Osteoblast (primary cell): ENCODE data around the gene FAT2. TPM values are rescaled to one million over a fixed set of nuclear protein-coding genes. Genes with fewer than 3 reads are reported as not detected.

Source experiments
- DNase-seq: peaks from one replicate; pipeline ENCODE4 v3.0.0; 2011; ENCODE audit warnings: low spot score, mixed read lengths; ENCODE audit not compliant: insufficient read length; ENCODE audit errors: missing footprints
- H2AFZ ChIP-seq: 2 replicates; pipeline ENCODE4 v1.6.0; 2011; ENCODE audit warnings: mild to moderate bottlenecking, low read length
- H3K27ac ChIP-seq: 2 replicates; pipeline ENCODE4 v1.5.1; 2011; ENCODE audit warnings: mild to moderate bottlenecking, low read depth, low read length, moderate library complexity
- H3K27me3 ChIP-seq: 2 replicates; pipeline ENCODE4 v1.6.0; 2012; ENCODE audit warnings: mild to moderate bottlenecking, control low read depth, inconsistent platforms, low read length, moderate library complexity; ENCODE audit not compliant: insufficient read depth
- H3K36me3 ChIP-seq: 2 replicates; pipeline ENCODE4 v1.5.1; 2011; ENCODE audit warnings: mild to moderate bottlenecking, low read length, control low read depth, moderate library complexity; ENCODE audit not compliant: insufficient read depth
- H3K4me1 ChIP-seq: 2 replicates; pipeline ENCODE4 v1.5.1; 2011; ENCODE audit warnings: mild to moderate bottlenecking, low read length, control low read depth, moderate library complexity; ENCODE audit not compliant: insufficient read depth
- H3K4me2 ChIP-seq: 2 replicates; pipeline ENCODE4 v1.6.0; 2011; ENCODE audit warnings: mild to moderate bottlenecking, low read length; ENCODE audit not compliant: insufficient read depth
- H3K4me3 ChIP-seq: fragments of 200-600 bp; sonication (generic); 3 replicates; pipeline ENCODE4 v1.5.1; 2012; ENCODE audit warnings: mild to moderate bottlenecking, low read length, inconsistent platforms; ENCODE audit not compliant: insufficient read depth
- H3K79me2 ChIP-seq: 2 replicates; pipeline ENCODE4 v1.6.0; 2012; ENCODE audit warnings: mild to moderate bottlenecking, low read length, control low read depth, inconsistent platforms; ENCODE audit not compliant: insufficient read depth
- H3K9me3 ChIP-seq: 2 replicates; pipeline ENCODE4 v1.5.1; 2011; ENCODE audit warnings: low read depth, low read length, control low read depth
- H4K20me1 ChIP-seq: 2 replicates; pipeline ENCODE4 v1.6.0; 2012; ENCODE audit warnings: mild to moderate bottlenecking, low read length, control low read depth; ENCODE audit not compliant: insufficient read depth
- CTCF ChIP-seq: IDR thresholded peaks from 2 replicates; pipeline ENCODE4 v1.5.1; 2011; ENCODE audit warnings: mild to moderate bottlenecking, low read depth, low read length, moderate library complexity; ENCODE audit errors: extremely low read depth
- total RNA-seq: library from RNA; depleted of rRNA; stranded (reverse); fragments of >200 nt; gene quantifications from 2 replicates; pipeline ENCODE4 v1.2.3, GENCODE V29; 2012

The FAT2 gene
- total RNA-seq, 1 donor, result 0.36 TPM

DNA sequence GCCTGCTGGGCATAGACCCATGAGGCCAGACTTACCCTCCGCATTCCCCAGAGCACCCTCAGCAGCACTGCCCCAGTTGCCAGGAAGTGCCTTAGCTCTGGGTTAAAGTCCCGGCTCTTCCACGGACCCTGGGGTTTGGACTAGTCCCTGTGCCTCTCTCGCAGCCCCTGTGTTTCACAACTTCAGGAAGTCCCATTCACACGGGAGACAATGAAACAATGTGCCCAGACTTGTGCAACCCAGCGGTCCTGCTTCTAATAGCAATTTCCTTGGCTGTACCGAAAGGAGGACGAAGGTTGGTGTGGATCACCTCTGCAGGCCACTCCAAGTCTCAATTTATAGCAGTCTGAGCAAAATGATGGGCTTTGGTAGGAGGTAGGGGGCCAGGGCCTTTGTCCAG, 41.8 kb upstream of the FAT2 start:
- Histone ChIP-seq H4K20me1 (no peaks in the 10 kb centered on the region), H3K36me3 (no peaks in the 10 kb centered on the region), H3K4me2 (no peak overlapping the region), H3K27me3 (peaks cover 22% of the 10 kb centered on the region), H3K9me3 (no peaks in the 10 kb centered on the region), H3K4me3 (no peak overlapping the region), H2AFZ (no peak overlapping the region), H3K27ac (no peak overlapping the region), H3K79me2 (no peaks in the 10 kb centered on the region), H3K4me1 (peaks cover 11% of the 10 kb centered on the region)
- TF ChIP-seq CTCF, result no peak
- DNase-seq, result no peak

DNA sequence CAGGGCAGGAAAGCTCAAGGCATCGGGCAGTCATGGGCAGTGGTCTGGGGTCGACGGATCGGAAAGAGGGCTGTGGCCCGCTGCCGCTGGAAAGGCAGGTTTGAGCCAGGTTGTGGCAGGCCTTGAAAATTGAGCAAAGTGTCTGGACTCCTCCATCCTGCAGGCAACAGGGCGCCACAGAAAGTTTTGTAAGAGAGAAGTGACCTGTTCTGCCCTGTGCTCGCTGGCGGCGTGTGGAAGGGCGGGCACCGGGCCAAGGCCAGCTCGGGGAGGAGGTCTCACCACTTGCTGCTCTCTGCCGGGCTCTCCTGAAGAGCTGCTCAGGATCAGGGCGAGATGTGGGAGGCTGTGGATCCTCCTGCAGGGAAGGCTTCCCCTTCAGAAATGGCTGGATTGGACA, 41.4 kb upstream of the FAT2 start:
- no peaks in the 10 kb centered on the region for H3K36me3 ChIP-seq
- H4K20me1 ChIP-seq, result no peaks in the 10 kb centered on the region
- no peak overlapping the region for H3K27ac ChIP-seq
- no peaks in the 10 kb centered on the region for H3K9me3 ChIP-seq
- peaks cover 15% of the 10 kb centered on the region for H3K4me1 ChIP-seq
- H2AFZ ChIP-seq, result no peak overlapping the region
- H3K79me2 ChIP-seq, result no peaks in the 10 kb centered on the region
- H3K4me3 ChIP-seq, result no peak overlapping the region
- no peak for TF ChIP-seq CTCF
- no peak for DNase-seq
- no peak overlapping the region for H3K4me2 ChIP-seq
- H3K27me3 ChIP-seq, result peaks cover 20% of the 10 kb centered on the region

- H3K36me3 ChIP-seq, result no peaks in the 10 kb centered on the region
- H3K27me3 ChIP-seq, result peaks cover 16% of the 10 kb centered on the region
- peaks cover 15% of the 10 kb centered on the region for H3K4me1 ChIP-seq
Measured at GRCh38 chr5:151631941-151632340, 40.8 kb upstream of the FAT2 start.

GRCh38 chr5:151630088-151630487, 39.0 kb upstream of the FAT2 start:
- Histone ChIP-seq H3K4me2 (no peak overlapping the region), H3K36me3 (no peaks in the 10 kb centered on the region), H3K27me3 (peaks cover 8% of the 10 kb centered on the region), H3K9me3 (no peaks in the 10 kb centered on the region), H3K27ac (no peak overlapping the region), H3K79me2 (no peaks in the 10 kb centered on the region), H2AFZ (no peak overlapping the region), H3K4me1 (peaks cover 15% of the 10 kb centered on the region), H3K4me3 (no peak overlapping the region), H4K20me1 (no peaks in the 10 kb centered on the region)
- DNase-seq, result peak; percentile 56
- no peak for TF ChIP-seq CTCF

More at GRCh38 chr5:151631941-151632340, 40.8 kb upstream of the FAT2 start:
- no peak overlapping the region for H2AFZ ChIP-seq
- H4K20me1 ChIP-seq, result no peaks in the 10 kb centered on the region
- no peak overlapping the region for H3K4me2 ChIP-seq
- TF ChIP-seq CTCF, result no peak
- no peak overlapping the region for H3K27ac ChIP-seq
- DNase-seq, result no peak
- no peaks in the 10 kb centered on the region for H3K79me2 ChIP-seq
- H3K9me3 ChIP-seq, result no peaks in the 10 kb centered on the region
- no peak overlapping the region for H3K4me3 ChIP-seq
